CD4-positive, alpha-beta memory T cell (primary cell): ENCODE measurements around the gene SNX24. TPM values are rescaled to one million over a fixed set of nuclear protein-coding genes. Genes with fewer than 3 reads are reported as not detected.

Experiments used
- CTCF ChIA-PET: fragments of 350-600 bp; sonication (Branson Sonifier 250); formaldehyde crosslinking; loops from one replicate; lab custom pipeline; 2021; ENCODE audit warnings: inconsistent platforms; ENCODE audit not compliant: partially characterized antibody; lab: Charles Lee
- POLR2A ChIA-PET: fragments of 350-600 bp; sonication (Branson Sonifier 250); formaldehyde crosslinking; loops from one replicate; lab custom pipeline; 2021; ENCODE audit not compliant: partially characterized antibody; lab: Charles Lee
- DNase-seq, 5 donors: peaks; one replicate each; pipeline versions ENCODE4 v3.0.0 to v3.0.0-alpha.2; 2020 to 2022; ENCODE audit warnings: mixed read lengths in 1 of 5
- H3K27ac ChIP-seq: one replicate; pipeline ENCODE4 v1.7.0; 2013; ENCODE audit warnings: low read depth, low read length
- H3K27me3 ChIP-seq: 2 replicates; pipeline ENCODE4 v1.7.0; 2013; ENCODE audit warnings: mild to moderate bottlenecking, low read length, moderate library complexity; ENCODE audit not compliant: insufficient read depth
- H3K36me3 ChIP-seq: 2 replicates; pipeline ENCODE4 v1.7.0; 2013; ENCODE audit warnings: mild to moderate bottlenecking, low read length, moderate library complexity; ENCODE audit not compliant: insufficient read depth
- H3K4me1 ChIP-seq: 2 replicates; pipeline ENCODE4 v1.7.0; 2013; ENCODE audit warnings: mild to moderate bottlenecking, low read length, moderate library complexity; ENCODE audit not compliant: insufficient read depth
- H3K4me3 ChIP-seq, 2 donors: one replicate each; pipeline ENCODE4 v1.7.0; 2013; ENCODE audit warnings: low read length in 2 of 2, mild to moderate bottlenecking in 1 of 2
- H3K9me3 ChIP-seq, 2 donors: one replicate each; pipeline ENCODE4 v1.7.0; 2013; ENCODE audit warnings: low read length in 2 of 2, control low read depth in 1 of 2; ENCODE audit not compliant: control insufficient read depth in 1 of 2
- H3K27ac Mint-ChIP-seq, 7 donors: one replicate each; pipeline ENCODE4 v1.8.0; 2020 to 2021; ENCODE audit warnings: mixed read lengths in 7 of 7, mild to moderate bottlenecking in 6 of 7, inconsistent platforms in 3 of 7, moderate library complexity in 3 of 7
- H3K27me3 Mint-ChIP-seq, 2 donors: one replicate each; pipeline ENCODE4 v1.8.0; 2020 to 2021; ENCODE audit warnings: mixed read lengths in 2 of 2
- H3K36me3 Mint-ChIP-seq, 2 donors: one replicate each; pipeline ENCODE4 v1.8.0; 2020 to 2021; ENCODE audit warnings: mixed read lengths in 2 of 2, inconsistent platforms in 1 of 2, mild to moderate bottlenecking in 1 of 2
- H3K4me1 Mint-ChIP-seq, 4 donors: one replicate each; pipeline ENCODE4 v1.8.0; 2020 to 2021; ENCODE audit warnings: mixed read lengths in 4 of 4, mild to moderate bottlenecking in 1 of 4
- H3K4me3 Mint-ChIP-seq, 8 donors: one replicate each; pipeline ENCODE4 v1.8.0; 2020 to 2021; ENCODE audit warnings: mixed read lengths in 8 of 8, mild to moderate bottlenecking in 7 of 8, moderate library complexity in 6 of 8, inconsistent platforms in 3 of 8
- H3K9me3 Mint-ChIP-seq, 8 donors: one replicate each; pipeline ENCODE4 v1.8.0; 2020 to 2021; ENCODE audit warnings: mixed read lengths in 8 of 8, mild to moderate bottlenecking in 5 of 8, inconsistent platforms in 3 of 8, moderate library complexity in 1 of 8
- intact Hi-C: fragments of 100-400 bp; cut with micrococcal nuclease; formaldehyde crosslinking; loops from one replicate; pipeline ENCODE4 v1.15.1; 2023
- polyA plus RNA-seq, 2 donors: library from polyadenylated mRNA; unstranded; fragments of 300-500 nt; fragmentation: Illumina TruSeq; gene quantifications; one replicate each; pipeline ENCODE4 v1.2.3, GENCODE V29; 2021
- total RNA-seq, 2 experiments: library from RNA; stranded (reverse); gene quantifications; one replicate each; pipeline ENCODE4 v1.2.3, GENCODE V29; 2021

The SNX24 gene
- total and polyA plus RNA-seq, 4 experiments from 2014 or later: 2.7 to 7.2 (median 4.4) TPM

- H3K27me3 Mint-ChIP-seq: no peaks in the 10 kb centered on the region
Observed at GRCh38 chr5:123014689-123015088, 169.3 kb downstream of the SNX24 start.

GRCh38 chr5:123028222-123028621, 182.8 kb downstream of the SNX24 start:
- POLR2A ChIA-PET: no interaction called here
- DNase-seq: no peak
- no peak overlapping the region for H3K4me3 Mint-ChIP-seq
- Histone ChIP-seq H3K27me3 (no peaks in the 10 kb centered on the region), H3K36me3 (no peaks in the 10 kb centered on the region), H3K27ac (no peak overlapping the region), H3K4me1 (no peaks in the 10 kb centered on the region), H3K4me3 (no peak overlapping the region), H3K9me3 (no peaks in the 10 kb centered on the region)
- CTCF ChIA-PET: no interaction called here
- H3K36me3 Mint-ChIP-seq: no peaks in the 10 kb centered on the region
- H3K27ac Mint-ChIP-seq: no peak overlapping the region
- no peaks in the 10 kb centered on the region for H3K4me1 Mint-ChIP-seq
- intact Hi-C loops: no loop called here
- H3K9me3 Mint-ChIP-seq: peaks cover 0 to 4% (median 0%) of the 10 kb centered on the region in 8 donors
- H3K27me3 Mint-ChIP-seq: peaks cover 10 to 16% of the 10 kb centered on the region in 2 donors

More at GRCh38 chr5:123014689-123015088, 169.3 kb downstream of the SNX24 start:
- POLR2A ChIA-PET: no interaction called here
- intact Hi-C loops: no loop called here
- Mint-ChIP-seq H3K27ac (no peak overlapping the region), H3K4me3 (no peak overlapping the region), H3K36me3 (peaks cover 2 to 14% of the 10 kb centered on the region in 2 donors), H3K4me1 (no peaks in the 10 kb centered on the region), H3K9me3 (peaks cover 1 to 12% (median 4%) of the 10 kb centered on the region in 8 donors)
- CTCF ChIA-PET: no interaction called here
- Histone ChIP-seq H3K4me1 (no peaks in the 10 kb centered on the region), H3K9me3 (no peaks in the 10 kb centered on the region), H3K4me3 (no peak overlapping the region), H3K27ac (no peak overlapping the region), H3K27me3 (no peaks in the 10 kb centered on the region), H3K36me3 (no peaks in the 10 kb centered on the region)
- no peak for DNase-seq

GRCh38 chr5:123033157-123033671, 187.8 kb downstream of the SNX24 start:
- H3K4me1 ChIP-seq: peaks cover 16% of the 10 kb centered on the region
- H3K27ac ChIP-seq: no peak overlapping the region
- H3K27me3 ChIP-seq: peaks cover 18% of the 10 kb centered on the region
- intact Hi-C loops: no loop called here
- ChIA-PET POLR2A (no interaction called here), CTCF (no interaction called here)
- no peak overlapping the region for H3K4me3 ChIP-seq
- H3K9me3 ChIP-seq: no peaks in the 10 kb centered on the region
- Mint-ChIP-seq H3K36me3 (no peaks in the 10 kb centered on the region), H3K4me1 (peaks cover 10 to 20% (median 12%) of the 10 kb centered on the region in 4 donors), H3K4me3 (no peak overlapping the region), H3K9me3 (peaks cover 0 to 3% (median 0%) of the 10 kb centered on the region in 8 donors), H3K27ac (no peak overlapping the region), H3K27me3 (peaks cover 32 to 39% of the 10 kb centered on the region in 2 donors)
- no peak for DNase-seq
- no peaks in the 10 kb centered on the region for H3K36me3 ChIP-seq

- Mint-ChIP-seq H3K27me3 (peaks cover 32 to 41% of the 10 kb centered on the region in 2 donors), H3K4me1 (peaks cover 10 to 20% (median 12%) of the 10 kb centered on the region in 4 donors), H3K4me3 (peak overlapping the region; percentile 65 to 81 (median 74)), H3K9me3 (peaks cover 0 to 3% (median 0%) of the 10 kb centered on the region in 8 donors), H3K27ac (no peak overlapping the region), H3K36me3 (no peaks in the 10 kb centered on the region)
- POLR2A ChIA-PET: no interaction called here
- CTCF ChIA-PET: interaction anchor here (0.7 kb wide), 1 partner anchor 13 kb away, joined by 3 read pairs; no protein-coding TSS in a partner anchor
- peaks cover 16% of the 10 kb centered on the region for H3K4me1 ChIP-seq
- no peaks in the 10 kb centered on the region for H3K36me3 ChIP-seq
- no peaks in the 10 kb centered on the region for H3K9me3 ChIP-seq
- intact Hi-C loops: no loop called here
- H3K4me3 ChIP-seq: peak overlapping the region in 1 of 2 donors; percentile 11
- peaks cover 18% of the 10 kb centered on the region for H3K27me3 ChIP-seq
- no peak overlapping the region for H3K27ac ChIP-seq
- DNase-seq: no peak
Observed at GRCh38 chr5:123035360-123035917, 190.0 kb downstream of the SNX24 start.

- H3K27ac ChIP-seq: no peak overlapping the region
- Mint-ChIP-seq H3K9me3 (peaks cover 0 to 3% (median 0%) of the 10 kb centered on the region in 8 donors), H3K27me3 (peaks cover 32 to 38% of the 10 kb centered on the region in 2 donors), H3K4me3 (peak overlapping the region in 6 of 8 donors; percentile 71 to 81 (median 74)), H3K36me3 (no peaks in the 10 kb centered on the region), H3K4me1 (peaks cover 10 to 20% (median 12%) of the 10 kb centered on the region in 4 donors), H3K27ac (no peak overlapping the region)
- ChIA-PET CTCF (no interaction called here), POLR2A (no interaction called here)
- H3K4me1 ChIP-seq: peaks cover 16% of the 10 kb centered on the region
- no peaks in the 10 kb centered on the region for H3K9me3 ChIP-seq
- peak overlapping the region in 1 of 2 donors; percentile 11 for H3K4me3 ChIP-seq
- peaks cover 18% of the 10 kb centered on the region for H3K27me3 ChIP-seq
- DNase-seq: no peak
- no peaks in the 10 kb centered on the region for H3K36me3 ChIP-seq
- intact Hi-C loops: no loop called here
Observed at GRCh38 chr5:123035918-123036390, 190.5 kb downstream of the SNX24 start.

GRCh38 chr5:123036391-123037103, 191.1 kb downstream of the SNX24 start, which contains the start of gene PPIC:
Gene PPIC (minus strand): TSS chr5:123036725. CDS start chr5:123036625, 100 bp downstream.
- Histone ChIP-seq H3K36me3 (no peaks in the 10 kb centered on the region), H3K27me3 (peaks cover 18% of the 10 kb centered on the region), H3K4me3 (peak within 1 kb of the TSS in 1 of 2 donors; percentile 11), H3K9me3 (no peaks in the 10 kb centered on the region), H3K27ac (no peak within 1 kb of the TSS), H3K4me1 (peaks cover 16% of the 10 kb centered on the region)
- Mint-ChIP-seq H3K27ac (no peak within 1 kb of the TSS), H3K27me3 (peaks cover 32 to 38% of the 10 kb centered on the region in 2 donors), H3K4me1 (peaks cover 10 to 20% (median 12%) of the 10 kb centered on the region in 4 donors), H3K9me3 (peaks cover 0 to 3% (median 0%) of the 10 kb centered on the region in 8 donors), H3K4me3 (peak within 1 kb of the TSS; percentile 65 to 81 (median 74)), H3K36me3 (no peaks in the 10 kb centered on the region)
- ChIA-PET POLR2A (no interaction called here), CTCF (no interaction called here)
- intact Hi-C loops: no loop called here
- DNase-seq: no peak

GRCh38 chr5:123037104-123037418, 191.6 kb downstream of the SNX24 start:
- H3K4me1 ChIP-seq: peaks cover 16% of the 10 kb centered on the region
- Mint-ChIP-seq H3K4me1 (peaks cover 10 to 20% (median 12%) of the 10 kb centered on the region in 4 donors), H3K9me3 (peaks cover 0 to 3% (median 0%) of the 10 kb centered on the region in 8 donors), H3K36me3 (no peaks in the 10 kb centered on the region), H3K27ac (no peak overlapping the region), H3K27me3 (peaks cover 30 to 35% of the 10 kb centered on the region in 2 donors), H3K4me3 (peak overlapping the region in 5 of 8 donors; percentile 3 to 37 (median 25))
- peaks cover 18% of the 10 kb centered on the region for H3K27me3 ChIP-seq
- no peak overlapping the region for H3K27ac ChIP-seq
- CTCF ChIA-PET: no interaction called here
- POLR2A ChIA-PET: no interaction called here
- H3K36me3 ChIP-seq: no peaks in the 10 kb centered on the region
- no peak overlapping the region for H3K4me3 ChIP-seq
- no peak for DNase-seq
- no peaks in the 10 kb centered on the region for H3K9me3 ChIP-seq
- intact Hi-C loops: no loop called here
